NCI-H69 (cell line): ENCODE measurements around the gene RABAC1.
"Not testable (repeated sequence)": the region's sequence is repeated elsewhere in the genome, so short reads cannot be mapped to it uniquely, and the experiment has no call there.

Experiments used
- DNase-seq: peaks from one replicate; lab custom pipeline; 2025; lab: John Stamatoyannopoulos, UW

The RABAC1 gene

GRCh38 chr19:41959056-41960053, at the start of gene RABAC1:
Gene RABAC1 (minus strand): TSS chr19:41959321. CDS start chr19:41959292, 29 bp downstream.
- peak; percentile 98 for DNase-seq

- DNase-seq = no peak
These were observed 47.4 kb upstream of the RABAC1 start for GRCh38 chr19:42006569-42006968.

- no peak for DNase-seq
These were observed 46.4 kb upstream of the RABAC1 start for GRCh38 chr19:42005504-42005903.

GRCh38 chr19:42003506-42004294, 44.6 kb upstream of the RABAC1 start:
- DNase-seq = no peak

GRCh38 chr19:41999878-42000208, 40.7 kb upstream of the RABAC1 start:
- no peak for DNase-seq

- DNase-seq = peak; percentile 59
These were observed 40.2 kb upstream of the RABAC1 start for GRCh38 chr19:41999071-41999877.

GRCh38 chr19:41998246-41999020, 39.3 kb upstream of the RABAC1 start:
- peak; percentile 90 for DNase-seq

- peak; percentile 91 for DNase-seq
These were observed 38.7 kb upstream of the RABAC1 start for GRCh38 chr19:41997851-41998229.

GRCh38 chr19:41997121-41997850, 38.2 kb upstream of the RABAC1 start:
- peak; percentile 84 for DNase-seq

GRCh38 chr19:41995959-41996797, 37.1 kb upstream of the RABAC1 start:
- peak; percentile 74 for DNase-seq

GRCh38 chr19:41994994-41995958, 36.2 kb upstream of the RABAC1 start:
- DNase-seq = no peak

- DNase-seq = peak; percentile 56
These were observed 35.4 kb upstream of the RABAC1 start for GRCh38 chr19:41994521-41994971.

GRCh38 chr19:41993612-41994483, 34.7 kb upstream of the RABAC1 start, which contains the start of gene ATP1A3:
Gene ATP1A3 (minus strand): TSS chr19:41994230. CDS start chr19:41994076, 154 bp downstream.
- DNase-seq = peak; percentile 93

- DNase-seq = not testable (repeated sequence)
These were observed 32.9 kb upstream of the RABAC1 start for GRCh38 chr19:41991925-41992569.

GRCh38 chr19:41991025-41991424, 31.9 kb upstream of the RABAC1 start:
- DNase-seq = no peak

- no peak for DNase-seq
These were observed 31.5 kb upstream of the RABAC1 start for GRCh38 chr19:41990615-41991014.

GRCh38 chr19:41990028-41990427, 30.9 kb upstream of the RABAC1 start:
- no peak for DNase-seq
